KOPT-K1 (cell line): ENCODE data around the gene KRTAP5-7.
"Not testable (repeated sequence)": the region's sequence is repeated elsewhere in the genome, so short reads cannot be mapped to it uniquely, and the experiment has no call there.

Source experiments
- H3K27ac ChIP-seq: fragments of 200-600 bp; sonication (generic); 2 replicates; pipeline ENCODE4 v1.5.1; 2016; ENCODE audit warnings: antibody characterized with exemption, mild to moderate bottlenecking, low read depth, low read length; ENCODE audit not compliant: poor library complexity, severe bottlenecking
- H3K36me3 ChIP-seq: fragments of 200-600 bp; sonication (generic); 2 replicates; pipeline ENCODE4 v1.5.1; 2017; ENCODE audit warnings: antibody characterized with exemption, mild to moderate bottlenecking, low read length, moderate library complexity; ENCODE audit not compliant: insufficient read depth
- H3K9me3 ChIP-seq: fragments of 200-600 bp; sonication (generic); 2 replicates; pipeline ENCODE4 v1.5.1; 2017; ENCODE audit warnings: antibody characterized with exemption, low read length, mild to moderate bottlenecking; ENCODE audit not compliant: insufficient read depth, poor library complexity, severe bottlenecking

KRTAP5-7 gene

GRCh38 chr11:71505001-71505400 is 22.1 kb upstream of the KRTAP5-7 start:
- Histone ChIP-seq H3K27ac (no peak overlapping the region), H3K9me3 (peaks cover 21% of the 10 kb centered on the region), H3K36me3 (peaks cover 30% of the 10 kb centered on the region)

- Histone ChIP-seq H3K36me3 (peaks cover 22% of the 10 kb centered on the region), H3K9me3 (peaks cover 28% of the 10 kb centered on the region), H3K27ac (no peak overlapping the region)
Observed at GRCh38 chr11:71505781-71506180, 21.3 kb upstream of the KRTAP5-7 start.

GRCh38 chr11:71507102-71507501 is 20.0 kb upstream of the KRTAP5-7 start:
- no peak overlapping the region for H3K27ac ChIP-seq
- H3K36me3 ChIP-seq: peaks cover 9% of the 10 kb centered on the region; the same call in 1 of the 2 replicates
- peaks cover 30% of the 10 kb centered on the region for H3K9me3 ChIP-seq

GRCh38 chr11:71518506-71519471 is 8.3 kb upstream of the KRTAP5-7 start:
- Histone ChIP-seq H3K9me3 (no peaks in the 10 kb centered on the region), H3K27ac (no peak overlapping the region), H3K36me3 (no peaks in the 10 kb centered on the region)

- Histone ChIP-seq H3K9me3 (no peaks in the 10 kb centered on the region), H3K36me3 (no peaks in the 10 kb centered on the region), H3K27ac (no peak overlapping the region)
Observed at GRCh38 chr11:71519546-71519945, 7.5 kb upstream of the KRTAP5-7 start.

- Histone ChIP-seq H3K9me3 (no peaks in the 10 kb centered on the region), H3K27ac (no peak overlapping the region), H3K36me3 (no peaks in the 10 kb centered on the region)
Observed at GRCh38 chr11:71525188-71525937, 1.7 kb upstream of the KRTAP5-7 start.

GRCh38 chr11:71525938-71526495 is 1.1 kb upstream of the KRTAP5-7 start:
- Histone ChIP-seq H3K36me3 (no peaks in the 10 kb centered on the region), H3K27ac (no peak overlapping the region), H3K9me3 (no peaks in the 10 kb centered on the region)

GRCh38 chr11:71527576-71528210 is 626 bp downstream of the KRTAP5-7 start:
- Histone ChIP-seq H3K27ac (no peak overlapping the region), H3K36me3 (no peaks in the 10 kb centered on the region), H3K9me3 (no peaks in the 10 kb centered on the region)

- no peak overlapping the region for H3K27ac ChIP-seq
- no peaks in the 10 kb centered on the region for H3K9me3 ChIP-seq
Observed at GRCh38 chr11:71530602-71531001, 3.5 kb downstream of the KRTAP5-7 start.

GRCh38 chr11:71532036-71532610 is 5.1 kb downstream of the KRTAP5-7 start:
- H3K27ac ChIP-seq: no peak overlapping the region
- no peaks in the 10 kb centered on the region for H3K9me3 ChIP-seq
- no peaks in the 10 kb centered on the region for H3K36me3 ChIP-seq

More at GRCh38 chr11:71530602-71531001, 3.5 kb downstream of the KRTAP5-7 start:
- H3K36me3 ChIP-seq: no peaks in the 10 kb centered on the region

GRCh38 chr11:71534711-71535608 is 7.9 kb downstream of the KRTAP5-7 start:
- H3K36me3 ChIP-seq, H3K9me3 ChIP-seq, H3K27ac ChIP-seq: not testable (repeated sequence)

GRCh38 chr11:71535825-71536224 is 8.8 kb downstream of the KRTAP5-7 start:
- H3K9me3 ChIP-seq: peaks cover 15% of the 10 kb centered on the region
- H3K27ac ChIP-seq: no peak overlapping the region
- no peaks in the 10 kb centered on the region for H3K36me3 ChIP-seq

GRCh38 chr11:71537537-71537936 is 10.5 kb downstream of the KRTAP5-7 start:
- H3K36me3 ChIP-seq: no peaks in the 10 kb centered on the region
- H3K9me3 ChIP-seq: peaks cover 27% of the 10 kb centered on the region
- H3K27ac ChIP-seq: no peak overlapping the region
